Stimulated activated CD4-positive, alpha-beta T cell treated with anti-CD3 and anti-CD28 coated beads, Interleukin-1b, Interleukin-23, amount 100 ng/mL, for 4 hours (primary cell): ENCODE data around the gene ZNF562.
A peak's percentile ranks its signal among the peaks of the same experiment; 100 is the strongest.
"Not testable (repeated sequence)": the region's sequence is repeated elsewhere in the genome, so short reads cannot be mapped to it uniquely, and the experiment has no call there.

Experiments
- DNase-seq, 2 donors: peaks; one replicate each; pipeline ENCODE4 v3.0.0-alpha.2; 2020; ENCODE audit warnings: low read depth in 2 of 2

Gene ZNF562

DNA sequence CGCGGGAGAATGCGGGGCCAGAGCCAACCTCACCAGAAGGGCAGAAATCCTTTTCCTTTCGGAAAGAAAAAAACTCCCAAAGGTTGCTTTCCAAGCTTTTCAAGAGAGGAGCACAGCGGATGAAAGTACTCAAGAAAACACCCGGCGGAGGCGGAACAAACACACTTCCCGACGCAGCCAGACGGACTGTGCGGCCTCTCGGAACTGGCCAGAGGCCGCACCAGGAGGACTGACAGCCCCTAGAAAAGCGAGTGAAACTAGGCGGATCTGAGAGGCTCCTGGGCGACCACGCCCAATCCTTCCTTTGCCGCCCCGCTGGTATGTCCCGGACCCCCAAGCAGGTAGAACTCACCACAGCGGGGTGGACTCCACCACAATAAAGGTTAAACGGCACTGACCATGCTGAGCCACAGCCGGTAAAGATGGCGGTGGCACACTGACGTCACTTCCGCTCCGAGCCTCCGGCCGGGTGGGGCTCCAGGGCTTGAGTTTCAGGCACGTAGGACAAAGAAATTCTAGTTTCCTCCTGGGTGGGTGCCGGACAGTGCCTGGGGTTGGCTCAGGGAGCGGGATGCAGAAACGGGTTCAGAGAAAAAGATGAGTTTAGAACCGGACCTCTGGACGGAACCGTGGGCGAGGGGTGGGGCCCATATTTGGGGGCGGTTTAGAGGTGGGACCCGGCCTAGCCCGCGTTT lies at the start of gene ZNF562:
Gene ZNF562, minus strand, starts transcription at position 438 of the 695 bp plus-strand sequence. CDS start 14,356 bp downstream, outside the sequence.
- peak; percentile 65 to 69 for DNase-seq

DNA sequence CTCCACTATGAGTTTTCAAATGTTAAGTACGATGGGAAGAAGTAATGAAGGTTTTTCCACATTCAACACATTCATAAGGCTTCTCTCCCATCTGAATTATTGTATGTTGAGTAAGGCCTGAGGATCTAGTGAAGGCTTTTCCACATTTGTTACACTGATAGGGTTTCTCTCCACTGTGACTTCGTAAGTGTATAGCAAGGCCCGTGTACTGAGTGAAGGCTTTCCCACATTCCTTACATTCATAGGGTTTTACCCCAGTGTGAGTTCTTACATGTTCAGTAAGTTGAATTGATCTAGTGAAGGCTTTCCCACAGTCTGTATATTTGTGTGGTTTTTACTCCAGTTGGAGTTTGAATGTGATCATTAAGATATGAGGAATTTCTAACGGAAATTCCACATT lies 49.3 kb upstream of the ZNF562 start:
- no peak for DNase-seq

DNA sequence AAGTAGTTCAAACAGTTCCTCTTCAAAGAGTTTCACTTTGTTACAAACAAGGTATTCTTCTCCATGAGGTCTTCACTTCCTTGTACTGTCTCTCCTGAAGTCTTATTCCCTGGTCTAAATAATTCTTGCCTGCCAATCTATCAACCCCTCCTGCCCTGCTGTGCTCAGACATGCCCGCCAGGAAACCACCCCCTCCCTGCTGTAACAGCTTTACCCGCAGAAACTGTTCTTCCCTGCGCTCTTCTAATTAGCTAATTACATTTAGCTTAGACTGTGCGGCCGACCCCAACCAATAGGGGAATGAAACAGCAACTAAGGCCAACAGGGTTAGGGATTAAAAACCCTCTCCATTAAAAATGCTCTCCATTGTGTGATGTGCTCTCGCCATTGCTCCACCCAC lies 47.0 kb upstream of the ZNF562 start:
- DNase-seq, result no peak

DNA sequence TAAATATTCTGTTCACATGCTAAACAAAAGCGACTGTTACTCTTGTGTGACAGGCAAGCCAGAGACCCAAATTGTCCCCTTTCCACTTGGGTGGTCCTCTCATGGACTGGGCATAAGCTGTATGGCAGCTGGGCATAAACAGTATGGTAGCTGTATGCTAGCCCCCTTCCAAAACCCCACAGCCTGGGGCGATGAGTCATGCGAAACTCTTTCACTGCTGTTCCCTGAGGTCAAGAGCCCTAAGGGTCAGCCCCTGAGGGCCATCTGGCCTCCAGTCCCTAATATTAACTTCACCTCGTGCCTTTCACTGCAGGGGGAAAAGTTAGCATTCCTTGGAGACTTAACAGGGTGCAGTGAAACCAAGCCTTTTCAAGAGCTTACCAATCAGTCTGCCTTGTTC lies 45.6 kb upstream of the ZNF562 start:
- DNase-seq, result no peak

DNA sequence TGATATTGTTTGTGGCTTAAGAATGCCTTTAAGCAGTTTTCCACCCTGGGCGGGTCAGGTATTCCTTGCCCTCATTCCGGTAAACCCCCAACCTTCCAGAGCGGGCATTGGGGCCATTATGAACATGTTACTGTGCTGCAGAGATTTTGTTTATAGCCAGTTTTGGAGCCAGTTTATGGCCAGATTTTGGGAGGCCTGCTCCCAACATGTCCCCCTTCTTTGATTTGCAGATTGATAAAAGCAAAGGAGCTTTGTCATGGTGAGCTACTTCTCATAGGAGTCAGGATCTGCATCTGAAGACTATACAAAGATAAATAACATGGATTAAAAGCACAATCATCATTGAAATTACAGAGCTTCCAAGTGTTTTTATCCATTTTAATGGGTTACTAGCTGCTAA lies 36.9 kb upstream of the ZNF562 start:
- no peak for DNase-seq

DNA sequence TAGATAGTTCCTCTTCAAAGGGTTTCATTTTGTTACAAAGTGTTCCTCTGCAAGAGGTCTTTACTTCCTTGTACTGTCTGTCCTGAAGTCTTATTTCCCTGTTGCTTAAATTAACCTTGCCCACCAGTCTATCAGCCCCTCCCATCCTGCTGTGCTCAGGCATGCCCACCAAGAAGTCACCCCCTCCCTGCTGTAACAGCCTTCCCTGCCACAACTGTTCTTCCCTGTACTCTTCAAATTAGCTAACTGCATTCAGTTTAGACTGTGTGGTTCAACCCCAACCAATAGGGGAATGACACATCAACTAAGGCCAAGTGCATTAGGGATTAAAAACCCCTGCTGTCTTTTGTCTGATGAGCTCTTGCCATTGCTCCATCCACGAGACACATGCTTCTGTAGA lies 34.4 kb upstream of the ZNF562 start:
- DNase-seq, result no peak

DNA sequence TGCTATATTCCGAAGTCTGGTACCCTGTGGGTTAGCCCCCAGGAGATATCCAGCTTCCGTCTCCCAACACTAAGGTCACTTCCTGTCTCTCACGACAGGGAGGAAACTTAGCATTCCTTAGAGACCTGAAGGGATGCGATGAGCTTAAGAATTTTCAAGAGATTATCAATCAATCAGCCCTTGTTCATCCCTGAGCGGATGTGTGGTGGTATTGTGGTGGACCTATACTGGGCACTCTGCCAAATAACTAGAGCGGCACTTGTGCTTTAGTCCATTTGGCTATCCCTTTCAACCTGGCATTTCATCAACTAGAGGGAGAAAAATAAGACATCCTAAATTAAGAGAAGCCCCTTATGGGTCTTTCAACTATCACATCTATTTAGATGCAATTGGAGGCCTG lies 30.9 kb upstream of the ZNF562 start:
- DNase-seq, result no peak

DNA sequence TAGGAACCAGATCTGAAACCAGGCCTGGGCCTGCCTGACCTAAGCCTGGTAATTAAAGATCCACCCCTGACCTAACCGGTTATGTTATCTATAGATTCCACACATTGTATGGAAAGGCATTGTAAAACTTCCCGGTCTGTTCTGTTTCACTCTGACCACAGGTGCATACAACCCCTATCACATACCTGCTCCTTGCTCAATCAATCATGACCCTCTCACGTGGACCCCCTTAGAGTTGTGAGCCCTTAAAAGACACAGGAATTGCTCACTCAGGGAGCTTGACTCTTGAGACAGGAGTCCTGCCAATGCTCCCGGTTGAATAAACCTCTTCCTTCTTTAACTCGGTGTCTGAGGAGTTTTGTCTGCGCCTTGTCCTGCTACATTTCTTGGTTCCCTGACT lies 27.3 kb upstream of the ZNF562 start:
- DNase-seq, result no peak

DNA sequence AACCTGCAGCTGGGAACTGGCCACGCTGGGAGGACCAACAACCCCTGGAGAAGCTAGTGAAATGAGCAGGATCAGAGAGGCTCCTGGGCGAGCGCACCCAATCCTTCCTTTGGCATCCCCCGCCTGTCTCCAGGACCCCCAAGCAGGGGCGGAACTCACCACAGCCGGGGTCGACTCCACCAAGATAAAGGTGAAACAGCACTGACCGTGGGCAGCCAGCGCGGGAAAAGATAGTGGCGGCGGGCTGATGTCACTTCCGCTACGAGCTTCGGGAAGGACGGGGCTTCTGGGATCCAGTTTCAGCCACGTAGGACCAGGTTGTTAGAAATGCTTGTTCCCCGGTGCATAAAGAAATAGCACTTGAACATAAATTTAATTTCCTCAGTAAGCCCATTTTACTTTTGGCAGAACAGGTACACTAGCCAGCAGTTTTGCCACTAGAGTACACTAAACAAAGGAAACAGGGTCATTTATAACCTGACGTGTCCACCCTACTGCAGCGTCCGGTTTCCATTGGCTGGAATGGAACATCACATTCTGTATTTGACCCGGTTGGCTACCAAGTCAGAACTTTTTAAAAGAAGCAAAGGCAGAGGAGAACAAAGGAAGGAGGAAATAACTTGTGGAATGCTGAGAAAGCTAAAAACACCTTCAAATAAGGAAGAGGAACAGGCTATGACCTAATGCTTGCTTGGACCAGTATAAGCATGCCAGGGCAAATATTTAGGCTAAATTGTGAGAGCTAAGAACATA lies 25.5 kb upstream of the ZNF562 start:
- DNase-seq, result no peak

DNA sequence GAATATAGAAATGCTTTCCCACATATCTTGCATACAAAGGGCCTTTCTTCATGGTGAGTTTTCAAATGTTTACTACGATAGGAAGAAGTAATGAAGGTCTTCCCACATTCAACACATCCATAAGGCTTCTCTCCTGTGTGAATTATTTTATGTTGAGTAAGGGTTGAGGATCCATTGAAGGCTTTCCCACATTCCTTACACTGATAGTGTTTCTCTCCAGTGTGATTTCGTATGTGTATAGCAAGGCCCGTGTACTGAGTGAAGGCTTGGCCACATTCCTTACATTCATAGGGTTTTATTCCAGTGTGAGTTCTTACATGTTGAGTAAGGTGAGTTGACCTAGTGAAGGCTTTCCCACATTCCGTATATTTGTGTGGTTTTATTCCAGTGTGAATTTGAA lies 15.4 kb upstream of the ZNF562 start:
- not testable (repeated sequence) for DNase-seq

DNA sequence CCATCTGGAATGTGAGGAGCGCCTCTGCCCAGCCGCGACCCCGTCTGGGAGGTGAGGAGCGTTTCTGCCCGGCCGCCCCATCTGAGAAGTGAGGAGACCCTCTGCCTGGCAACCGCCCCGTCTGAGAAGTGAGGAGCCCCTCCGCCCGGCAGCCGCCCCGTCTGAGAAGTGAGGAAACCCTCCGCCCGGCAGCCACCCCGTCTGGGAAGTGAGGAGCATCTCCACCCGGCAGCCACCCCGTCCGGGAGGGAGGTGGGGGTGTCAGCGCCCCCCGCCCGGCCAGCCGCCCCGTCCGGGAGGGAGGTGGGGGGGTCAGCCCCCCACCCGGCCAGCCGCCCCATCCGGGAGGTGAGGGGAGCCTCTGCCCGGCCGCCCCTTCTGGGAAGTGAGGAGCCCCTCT lies 5.1 kb upstream of the ZNF562 start:
- DNase-seq, result not testable (repeated sequence)

DNA sequence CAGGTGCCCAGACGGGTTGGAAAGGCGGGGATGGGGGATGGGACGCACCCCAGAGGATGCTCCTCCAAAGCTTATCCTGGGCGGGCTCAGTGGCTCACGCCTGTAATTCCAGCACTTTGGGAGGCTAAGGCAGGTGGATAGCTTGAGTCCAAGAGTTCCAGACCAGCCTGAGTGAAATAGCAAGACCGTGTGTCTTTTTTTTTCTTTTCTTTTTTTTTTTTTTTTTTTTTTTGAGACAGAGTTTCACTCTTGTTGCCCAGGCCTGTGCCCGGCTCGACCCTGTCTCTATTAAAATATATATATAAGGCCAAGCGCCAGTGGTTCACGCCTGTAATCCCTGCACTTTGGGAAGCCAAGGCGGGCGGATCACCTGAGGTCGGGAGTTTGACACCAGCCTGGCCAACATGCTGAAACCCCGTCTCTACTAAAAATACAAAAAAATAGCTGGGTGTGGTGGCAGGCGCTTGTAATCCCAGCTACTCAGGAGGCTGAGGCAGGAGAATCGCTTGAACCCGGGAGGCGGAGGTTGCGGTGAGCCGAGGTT lies 530 bp upstream of the ZNF562 start:
- not testable (repeated sequence) for DNase-seq

DNA sequence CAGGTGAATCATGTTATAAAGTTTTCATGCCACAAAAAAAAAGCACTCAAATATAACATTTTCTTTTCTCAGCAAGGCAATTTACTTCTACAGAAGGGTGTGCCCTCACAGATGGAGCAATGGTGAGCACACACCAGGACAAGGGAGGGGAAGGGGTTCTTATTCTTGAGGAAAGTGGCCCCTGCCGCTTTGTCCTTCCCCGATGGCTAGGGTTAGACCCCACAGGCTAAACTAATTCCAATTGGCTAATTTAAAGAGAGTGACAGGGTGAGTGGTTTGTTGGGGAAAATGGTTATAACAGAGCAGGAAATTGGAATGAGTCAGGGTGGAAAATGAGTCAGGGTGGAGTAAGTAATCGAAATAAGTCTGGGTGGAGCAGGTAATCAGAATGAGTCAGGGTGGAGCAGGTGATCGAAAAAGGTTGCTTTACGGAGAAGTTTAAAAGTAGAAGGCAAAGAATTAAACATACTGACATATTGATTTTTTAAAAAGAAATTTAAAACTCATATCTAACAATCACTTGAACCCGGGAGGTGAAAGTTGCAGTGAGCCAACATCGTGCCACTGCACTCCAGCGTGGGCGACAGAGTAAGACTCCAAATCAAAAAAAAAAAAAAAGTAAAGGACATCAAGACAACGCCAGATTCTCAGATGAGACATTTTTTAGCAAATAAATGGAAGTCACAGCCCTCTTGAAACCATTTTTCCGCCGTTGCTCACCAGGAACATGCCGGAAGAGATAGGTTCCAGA lies 813 bp downstream of the ZNF562 start:
- peak; percentile 9 to 18 for DNase-seq

DNA sequence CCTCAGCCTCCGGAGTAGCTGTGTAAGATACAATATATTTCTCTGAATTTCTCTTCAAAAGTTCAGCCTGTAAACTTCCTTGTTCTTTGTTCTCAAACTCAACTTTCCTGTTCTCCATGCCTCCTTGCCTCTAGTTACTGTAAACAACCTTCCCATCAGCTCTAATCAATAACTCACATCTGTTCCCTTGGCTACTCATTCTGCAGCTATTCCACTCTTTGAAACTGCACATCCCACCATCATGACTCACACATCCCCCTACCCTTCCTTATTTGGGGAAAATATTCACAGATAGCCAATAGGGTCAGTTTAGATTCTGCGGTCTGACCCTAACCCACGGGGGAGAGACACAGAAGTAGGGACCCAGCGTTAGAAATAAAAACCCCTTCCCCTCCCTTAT lies 2.0 kb downstream of the ZNF562 start:
- no peak for DNase-seq

DNA sequence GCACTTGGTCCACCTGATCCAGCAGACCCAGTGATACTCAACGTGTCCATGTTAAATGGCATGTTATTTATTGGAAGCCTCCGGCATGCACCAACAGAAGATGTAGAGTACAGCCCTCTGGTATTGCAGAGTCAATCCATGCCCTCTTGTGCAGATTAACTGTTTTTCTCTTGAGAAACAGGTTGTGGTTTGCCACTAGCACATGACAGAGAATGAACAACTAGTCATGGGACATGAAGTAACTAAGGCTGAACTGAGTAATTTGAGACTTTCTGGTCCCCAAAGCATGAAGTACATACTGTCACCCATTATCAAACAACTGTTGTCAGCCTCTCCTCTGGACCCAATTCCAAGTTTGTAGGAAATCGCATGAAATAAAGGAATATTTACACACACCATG lies 3.2 kb downstream of the ZNF562 start:
- DNase-seq, result no peak

DNA sequence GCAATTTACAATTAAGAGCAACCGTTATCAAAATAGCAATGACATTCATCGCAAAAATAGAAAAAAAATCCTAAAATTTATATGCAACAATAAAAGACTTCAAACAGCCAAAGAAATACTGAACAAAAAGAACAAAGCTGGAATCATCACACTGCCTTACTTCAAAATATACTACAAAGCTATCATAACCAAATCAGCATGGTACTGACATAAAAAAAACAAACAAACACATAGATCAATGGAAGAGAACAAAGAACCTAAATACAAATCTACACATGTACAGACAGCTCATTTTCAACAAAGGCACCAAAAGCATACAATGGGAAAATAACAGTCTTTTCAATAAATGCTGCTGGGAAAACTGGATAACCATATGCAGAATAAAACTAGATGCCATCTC lies 6.4 kb downstream of the ZNF562 start:
- DNase-seq, result no peak

DNA sequence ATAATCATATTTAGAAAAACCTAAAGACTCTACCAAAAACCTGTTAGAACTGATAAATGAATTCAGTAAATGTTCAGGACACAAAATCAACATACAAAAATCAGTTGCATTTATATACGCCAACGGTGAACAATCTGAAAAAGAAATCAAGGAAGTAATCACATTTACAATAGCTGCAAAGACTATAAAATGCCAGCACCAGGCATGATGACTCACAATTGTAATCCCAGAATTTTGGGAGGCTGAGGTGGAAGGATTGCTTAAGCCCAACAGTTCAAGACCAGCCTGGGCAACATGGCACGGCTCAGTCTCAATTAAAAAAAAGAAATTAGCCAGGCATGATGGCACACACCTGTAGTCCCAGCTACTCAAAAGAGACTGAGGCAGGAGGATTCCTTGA lies 7.0 kb downstream of the ZNF562 start:
- no peak for DNase-seq

DNA sequence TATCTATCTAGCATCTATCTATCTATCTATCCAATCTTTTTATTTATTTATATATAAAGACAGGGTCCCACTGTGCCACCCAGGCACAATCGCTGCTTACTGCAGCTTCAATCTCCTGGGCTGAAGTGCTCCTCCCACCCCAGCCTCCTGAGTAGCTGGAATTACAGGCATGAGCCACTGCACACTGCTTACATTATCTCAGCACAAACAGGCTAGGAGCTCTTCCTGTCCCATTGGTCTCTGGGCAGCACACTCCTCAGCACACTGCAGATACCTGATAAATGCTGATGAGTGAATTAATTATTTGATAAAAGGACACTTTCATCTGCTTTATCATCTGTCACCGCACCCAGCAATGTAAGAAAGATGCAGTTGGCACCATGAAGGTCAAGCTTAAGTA lies 16.1 kb downstream of the ZNF562 start:
- DNase-seq, result no peak

DNA sequence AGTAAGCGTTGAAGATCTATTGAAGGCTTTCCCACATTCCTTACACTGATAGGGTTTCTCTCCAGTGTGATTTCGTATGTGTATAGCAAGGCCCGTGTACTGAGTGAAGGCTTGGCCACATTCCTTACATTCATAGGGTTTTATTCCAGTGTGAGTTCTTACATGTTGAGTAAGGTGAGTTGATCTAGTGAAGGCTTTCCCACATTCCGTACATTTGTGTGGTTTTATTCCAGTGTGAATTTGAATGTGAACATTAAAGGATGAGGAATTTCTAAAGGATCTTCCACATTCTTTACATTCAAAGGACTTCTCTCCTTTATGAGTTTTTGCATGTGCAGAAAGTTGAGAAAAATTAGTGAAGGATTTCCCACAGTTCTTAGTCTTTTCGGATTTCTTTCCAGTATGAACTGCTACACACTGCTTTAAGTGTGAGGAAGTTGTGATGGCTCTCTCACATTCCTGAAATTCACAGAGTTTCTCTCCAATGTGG lies 21.8 kb downstream of the ZNF562 start:
- DNase-seq, result not testable (repeated sequence)

DNA sequence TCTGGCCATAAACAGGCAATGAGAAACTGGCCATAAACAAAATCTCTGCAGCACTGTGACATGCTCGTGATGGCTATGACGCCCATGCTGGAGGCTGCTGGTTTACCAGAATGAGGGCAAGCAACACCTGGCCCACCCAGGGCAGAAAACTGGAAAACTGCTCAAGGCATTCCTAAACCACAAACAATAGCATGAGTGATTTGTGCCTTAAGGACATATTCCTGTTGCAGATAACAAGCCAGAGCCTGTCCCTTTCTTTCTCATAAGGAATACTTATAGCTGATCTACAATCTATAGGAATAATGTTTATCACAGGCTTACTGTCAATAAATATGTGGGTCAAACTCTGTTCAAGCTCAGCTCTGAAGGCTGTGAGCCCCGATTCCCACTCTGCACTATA lies 23.4 kb downstream of the ZNF562 start:
- not testable (repeated sequence) for DNase-seq

DNA sequence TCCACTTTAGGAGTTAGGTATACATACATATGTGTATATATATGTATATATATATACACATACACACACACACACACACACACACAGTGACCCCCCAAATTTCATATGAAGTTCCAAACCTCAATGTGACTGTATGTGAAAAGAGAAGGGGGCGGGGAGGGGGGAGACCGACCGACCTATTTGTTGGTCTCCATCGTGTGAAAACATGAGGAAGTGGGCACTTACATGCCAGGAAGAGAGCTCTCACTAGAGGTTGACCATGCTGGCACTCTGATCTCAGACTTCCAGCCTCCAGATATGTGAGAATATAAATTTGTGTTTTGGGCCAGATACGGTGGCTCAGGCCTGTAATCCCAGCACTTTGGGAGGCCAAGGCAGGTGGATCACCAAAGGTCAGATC lies 24.6 kb downstream of the ZNF562 start:
- DNase-seq, result no peak

DNA sequence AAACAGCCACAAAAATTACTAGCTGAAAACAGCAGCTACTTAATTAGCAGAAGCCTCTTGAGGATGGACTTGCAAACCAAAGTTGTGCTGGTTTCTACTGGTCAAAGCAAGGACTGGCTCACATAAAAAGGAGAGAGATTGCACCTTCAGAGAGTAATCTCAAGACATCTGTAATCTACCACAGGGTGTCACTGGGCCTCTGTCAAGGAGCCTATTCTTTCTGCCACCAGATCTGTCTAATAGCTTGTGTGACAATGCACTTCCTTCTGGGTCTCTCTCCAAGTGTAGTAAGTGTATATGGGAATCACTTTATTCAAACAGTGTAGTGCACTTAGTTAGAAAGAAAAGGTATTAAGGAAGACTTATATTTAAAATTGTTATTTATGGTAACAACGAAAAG lies 29.4 kb downstream of the ZNF562 start:
- no peak for DNase-seq
